ENCODE results near the gene KIN. TPM values are rescaled to one million over a fixed set of nuclear protein-coding genes. Genes with fewer than 3 reads are reported as not detected.

KIN gene
- polyA plus RNA-seq, 3 donors = 3.0 to 4.6 (median 3.1) TPM

- no peaks in the 10 kb centered on the region for H4K20me1 ChIP-seq (ENCODE audit: insufficient read depth, low read length)
- H2AFZ ChIP-seq (ENCODE audit: insufficient read depth, low read depth, low read length, poor library complexity, severe bottlenecking) = no peak overlapping the region
- DNase-seq = no peak
- H3K4me3 Mint-ChIP-seq = peak overlapping the region in 1 of 2 donors; percentile 9
- H3K36me3 ChIP-seq (replicated peaks in 1 of 2; ENCODE audit: control insufficient read depth in 1 of 2, insufficient read depth in 2 of 2, low read length in 2 of 2) = no peaks in the 10 kb centered on the region
- peaks cover 5 to 32% (median 14%) of the 10 kb centered on the region in 3 donors for H3K27me3 Mint-ChIP-seq (ENCODE audit: low read depth in 3 of 3)
- no peaks in the 10 kb centered on the region for H3K79me2 ChIP-seq (ENCODE audit: insufficient read depth, low read length)
- no peaks in the 10 kb centered on the region for H3K4me1 Mint-ChIP-seq
- intact Hi-C loops (cut with micrococcal nuclease) = no loop called here
- H3K4me2 ChIP-seq (replicated peaks; ENCODE audit: extremely low read depth, low read length, poor library complexity, severe bottlenecking) = no peak overlapping the region
- 100% methylated on average over 1 of the region's 8 CpGs for WGBS (ENCODE audit: insufficient coverage)
- no peaks in the 10 kb centered on the region for H3K4me1 ChIP-seq (ENCODE audit: control insufficient read depth in 1 of 2, insufficient read depth in 2 of 2, low read length in 2 of 2)
- no peaks in the 10 kb centered on the region for H3K9me3 ChIP-seq (replicated peaks in 1 of 2; ENCODE audit: control insufficient read depth in 1 of 2, insufficient read depth in 1 of 2, low read length in 2 of 2)
- H3K9me3 Mint-ChIP-seq = peaks cover 0 to 4% (median 0%) of the 10 kb centered on the region in 7 donors
- no peak overlapping the region for H3K27ac Mint-ChIP-seq
- TF ChIP-seq, protein P1, sequence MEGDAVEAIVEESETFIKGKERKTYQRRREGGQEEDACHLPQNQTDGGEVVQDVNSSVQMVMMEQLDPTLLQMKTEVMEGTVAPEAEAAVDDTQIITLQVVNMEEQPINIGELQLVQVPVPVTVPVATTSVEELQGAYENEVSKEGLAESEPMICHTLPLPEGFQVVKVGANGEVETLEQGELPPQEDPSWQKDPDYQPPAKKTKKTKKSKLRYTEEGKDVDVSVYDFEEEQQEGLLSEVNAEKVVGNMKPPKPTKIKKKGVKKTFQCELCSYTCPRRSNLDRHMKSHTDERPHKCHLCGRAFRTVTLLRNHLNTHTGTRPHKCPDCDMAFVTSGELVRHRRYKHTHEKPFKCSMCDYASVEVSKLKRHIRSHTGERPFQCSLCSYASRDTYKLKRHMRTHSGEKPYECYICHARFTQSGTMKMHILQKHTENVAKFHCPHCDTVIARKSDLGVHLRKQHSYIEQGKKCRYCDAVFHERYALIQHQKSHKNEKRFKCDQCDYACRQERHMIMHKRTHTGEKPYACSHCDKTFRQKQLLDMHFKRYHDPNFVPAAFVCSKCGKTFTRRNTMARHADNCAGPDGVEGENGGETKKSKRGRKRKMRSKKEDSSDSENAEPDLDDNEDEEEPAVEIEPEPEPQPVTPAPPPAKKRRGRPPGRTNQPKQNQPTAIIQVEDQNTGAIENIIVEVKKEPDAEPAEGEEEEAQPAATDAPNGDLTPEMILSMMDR (IDR thresholded peaks at IDR 0.05) = no peak
- H3K4me3 ChIP-seq (replicated peaks in 1 of 3; ENCODE audit: low read depth in 2 of 3, low read length in 3 of 3) = no peak overlapping the region
- no peaks in the 10 kb centered on the region for H3K36me3 Mint-ChIP-seq
- no peak overlapping the region for H3K27ac ChIP-seq (ENCODE audit: low read depth in 1 of 2, low read length in 2 of 2)
- no peak overlapping the region for H3K9ac ChIP-seq (ENCODE audit: insufficient read depth, low read length, poor library complexity, severe bottlenecking)
- H3K27me3 ChIP-seq (ENCODE audit: control insufficient read depth in 2 of 2, insufficient read depth in 2 of 2, low read length in 2 of 2) = peaks cover 2 to 8% of the 10 kb centered on the region in 2 donors
Measured at GRCh38 chr10:7704071-7705016, 83.4 kb downstream of the KIN start.

GRCh38 chr10:7703140-7703539 lies 84.7 kb downstream of the KIN start, which contains the start of gene ITIH2:
TSS of gene ITIH2 (plus strand) at chr10:7703316. CDS start at chr10:7703435, 119 bp downstream.
- H3K36me3 Mint-ChIP-seq = no peaks in the 10 kb centered on the region
- H3K4me1 Mint-ChIP-seq = no peaks in the 10 kb centered on the region
- H3K9me3 Mint-ChIP-seq = peaks cover 0 to 4% (median 0%) of the 10 kb centered on the region in 7 donors
- TF ChIP-seq, protein P1 (IDR thresholded peaks at IDR 0.05) = no peak
- Histone ChIP-seq H3K27me3 (ENCODE audit: control insufficient read depth in 2 of 2, insufficient read depth in 2 of 2, low read length in 2 of 2) (peaks cover 2 to 8% of the 10 kb centered on the region in 2 donors), H3K4me1 (ENCODE audit: control insufficient read depth in 1 of 2, insufficient read depth in 2 of 2, low read length in 2 of 2) (no peaks in the 10 kb centered on the region), H3K9ac (ENCODE audit: insufficient read depth, low read length, poor library complexity, severe bottlenecking) (no peak within 1 kb of the TSS), H3K79me2 (ENCODE audit: insufficient read depth, low read length) (no peaks in the 10 kb centered on the region), H2AFZ (ENCODE audit: insufficient read depth, low read depth, low read length, poor library complexity, severe bottlenecking) (no peak within 1 kb of the TSS), H3K9me3 (replicated peaks in 1 of 2; ENCODE audit: control insufficient read depth in 1 of 2, insufficient read depth in 1 of 2, low read length in 2 of 2) (no peaks in the 10 kb centered on the region), H4K20me1 (ENCODE audit: insufficient read depth, low read length) (no peaks in the 10 kb centered on the region), H3K36me3 (replicated peaks in 1 of 2; ENCODE audit: control insufficient read depth in 1 of 2, insufficient read depth in 2 of 2, low read length in 2 of 2) (no peaks in the 10 kb centered on the region), H3K4me2 (replicated peaks; ENCODE audit: extremely low read depth, low read length, poor library complexity, severe bottlenecking) (no peak within 1 kb of the TSS), H3K4me3 (replicated peaks in 1 of 3; ENCODE audit: low read depth in 2 of 3, low read length in 3 of 3) (no peak within 1 kb of the TSS), H3K27ac (ENCODE audit: low read depth in 1 of 2, low read length in 2 of 2) (no peak within 1 kb of the TSS)
- intact Hi-C loops (cut with micrococcal nuclease) = no loop called here
- H3K27me3 Mint-ChIP-seq (ENCODE audit: low read depth in 3 of 3) = peaks cover 5 to 32% (median 16%) of the 10 kb centered on the region in 3 donors
- H3K4me3 Mint-ChIP-seq = no peak within 1 kb of the TSS
- H3K27ac Mint-ChIP-seq = peak within 1 kb of the TSS in 1 of 7 donors; percentile 13
- DNase-seq = no peak
- WGBS (ENCODE audit: insufficient coverage) = no CpG with 5 or more reads among the region's 4 CpGs

Data from CD14-positive monocyte (primary cell).